Measurements from ENCODE around the gene ASB17.
"Not testable (repeated sequence)": the region's sequence is repeated elsewhere in the genome, so short reads cannot be mapped to it uniquely, and the experiment has no call there.

The ASB17 gene, protein sequence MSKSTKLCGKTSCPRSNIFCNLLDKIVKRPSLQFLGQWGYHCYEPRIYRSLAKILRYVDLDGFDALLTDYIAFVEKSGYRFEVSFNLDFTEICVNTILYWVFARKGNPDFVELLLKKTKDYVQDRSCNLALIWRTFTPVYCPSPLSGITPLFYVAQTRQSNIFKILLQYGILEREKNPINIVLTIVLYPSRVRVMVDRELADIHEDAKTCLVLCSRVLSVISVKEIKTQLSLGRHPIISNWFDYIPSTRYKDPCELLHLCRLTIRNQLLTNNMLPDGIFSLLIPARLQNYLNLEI

DNA sequence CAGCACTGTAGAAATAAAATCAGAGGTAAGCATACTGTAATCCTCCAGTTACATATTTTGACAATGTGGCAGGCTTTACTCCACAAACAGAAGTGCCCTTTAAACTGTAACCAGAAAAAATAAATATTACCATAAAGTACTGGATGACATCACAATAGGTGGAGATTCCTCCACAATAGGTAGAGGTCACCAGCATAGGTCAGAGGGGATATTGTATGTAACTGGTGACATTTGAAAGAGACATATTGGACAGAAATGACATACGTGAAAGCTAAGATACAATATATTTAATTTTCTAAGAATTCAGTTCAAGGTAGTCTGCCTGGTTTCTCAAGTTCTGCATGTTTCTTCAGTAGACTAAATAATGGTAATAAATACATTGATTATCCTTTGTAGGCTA is at the start of gene ASB17:
Gene ASB17, minus strand, starts transcription at position 101 of the 400 bp plus-strand sequence. CDS start 113 bp downstream, outside the sequence.
- no peak within 1 kb of the TSS for H3K4me3 ChIP-seq (ENCODE audit: low read depth in 1 of 2, low read length in 2 of 2)
- no peaks in the 10 kb centered on the region for H3K36me3 ChIP-seq (ENCODE audit: control insufficient read depth in 1 of 2, insufficient read depth in 2 of 2, low read length in 2 of 2)
- no peaks in the 10 kb centered on the region for H3K27me3 ChIP-seq (ENCODE audit: low read depth, low read length)
- no peaks in the 10 kb centered on the region for H3K9me3 ChIP-seq (ENCODE audit: control insufficient read depth in 1 of 2, low read length in 2 of 2)
- no peaks in the 10 kb centered on the region for H3K4me1 ChIP-seq (ENCODE audit: control insufficient read depth in 1 of 2, insufficient read depth in 2 of 2, low read length in 2 of 2)
- no peak within 1 kb of the TSS for H3K27ac ChIP-seq (ENCODE audit: low read length)

DNA sequence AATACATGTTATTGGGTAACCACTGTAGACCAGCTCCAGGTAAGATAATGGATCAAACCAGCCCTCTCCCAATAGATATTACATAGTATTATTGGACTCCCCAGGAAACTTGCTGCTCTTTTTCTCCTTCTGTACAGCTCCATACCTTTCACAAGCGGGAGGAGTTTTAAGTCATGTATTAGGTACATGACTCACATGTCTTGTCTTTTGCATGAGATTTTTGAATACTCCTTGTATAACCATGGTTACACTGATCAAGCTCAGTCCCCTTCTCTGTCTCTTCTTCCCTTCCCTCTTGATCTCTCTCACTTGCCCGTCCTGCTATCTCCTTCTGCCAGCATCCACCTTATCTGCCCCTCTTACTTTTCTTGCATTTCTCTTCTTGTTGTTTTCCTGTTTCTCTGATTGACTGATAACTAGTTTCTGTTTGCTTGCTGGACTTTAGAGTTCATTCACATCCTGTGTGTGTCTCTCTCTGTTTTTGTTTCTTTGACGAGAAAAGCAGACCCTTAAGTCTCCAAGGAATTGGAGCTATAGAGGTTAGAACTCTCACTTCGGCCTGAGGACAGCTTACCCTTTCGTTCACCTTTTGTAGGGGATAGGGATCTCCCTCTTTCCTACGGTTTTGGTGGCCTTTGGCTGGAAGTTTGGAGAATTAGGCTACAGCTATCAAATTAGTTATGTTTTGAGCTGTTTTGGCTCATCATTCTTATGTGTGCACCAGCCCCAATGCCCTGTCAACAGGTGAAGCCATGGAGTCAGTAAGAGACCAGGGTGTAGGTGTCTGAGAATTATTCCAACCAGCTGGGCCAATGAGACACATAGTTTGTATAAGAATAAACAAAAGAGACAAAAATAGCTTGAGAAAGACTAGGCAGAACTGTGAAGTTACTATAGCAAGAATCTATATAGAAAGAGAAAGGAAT is 49.0 kb upstream of the ASB17 start:
- H3K27ac ChIP-seq (ENCODE audit: low read length): no peak overlapping the region
- H3K4me1 ChIP-seq (ENCODE audit: control insufficient read depth in 1 of 2, insufficient read depth in 2 of 2, low read length in 2 of 2): no peaks in the 10 kb centered on the region
- no peaks in the 10 kb centered on the region for H3K27me3 ChIP-seq (ENCODE audit: low read depth, low read length)
- H3K4me3 ChIP-seq (ENCODE audit: low read depth in 1 of 2, low read length in 2 of 2): no peak overlapping the region
- H3K36me3 ChIP-seq (ENCODE audit: control insufficient read depth in 1 of 2, insufficient read depth in 2 of 2, low read length in 2 of 2): no peaks in the 10 kb centered on the region
- peaks cover 0 to 4% of the 10 kb centered on the region in 2 donors for H3K9me3 ChIP-seq (ENCODE audit: control insufficient read depth in 1 of 2, low read length in 2 of 2)

GRCh38 chr1:75970631-75971030 is 38.4 kb upstream of the ASB17 start:
- H3K36me3 ChIP-seq (ENCODE audit: control insufficient read depth in 1 of 2, insufficient read depth in 2 of 2, low read length in 2 of 2): no peaks in the 10 kb centered on the region

DNA sequence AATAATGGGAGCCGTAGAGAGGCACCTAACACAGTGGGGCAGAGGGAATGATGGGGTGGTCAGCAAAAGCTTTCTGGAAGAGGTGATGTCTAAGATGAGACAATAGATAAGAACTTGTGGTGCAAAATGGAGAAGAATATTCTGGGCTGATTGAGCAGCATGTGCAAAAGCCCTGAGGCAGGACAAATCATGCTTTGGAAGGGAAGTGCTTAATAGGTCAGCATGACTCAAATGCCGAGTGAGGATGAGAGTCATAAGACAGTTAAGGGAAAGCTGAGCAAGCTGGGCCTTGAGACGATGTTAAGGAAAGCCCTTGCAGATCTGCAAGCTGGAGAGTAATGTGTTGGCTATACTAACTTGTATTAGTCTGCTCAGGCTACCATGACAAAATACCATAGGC is 37.3 kb upstream of the ASB17 start:
- H3K4me1 ChIP-seq (ENCODE audit: control insufficient read depth in 1 of 2, insufficient read depth in 2 of 2, low read length in 2 of 2): no peaks in the 10 kb centered on the region
- no peak overlapping the region for H3K4me3 ChIP-seq (ENCODE audit: low read depth in 1 of 2, low read length in 2 of 2)
- H3K36me3 ChIP-seq (ENCODE audit: control insufficient read depth in 1 of 2, insufficient read depth in 2 of 2, low read length in 2 of 2): no peaks in the 10 kb centered on the region
- H3K27ac ChIP-seq (ENCODE audit: low read length): no peak overlapping the region
- H3K27me3 ChIP-seq (ENCODE audit: low read depth, low read length): no peaks in the 10 kb centered on the region
- no peaks in the 10 kb centered on the region for H3K9me3 ChIP-seq (ENCODE audit: control insufficient read depth in 1 of 2, low read length in 2 of 2)

More at GRCh38 chr1:75970631-75971030, 38.4 kb upstream of the ASB17 start:
- no peak overlapping the region for H3K27ac ChIP-seq (ENCODE audit: low read length)
- H3K9me3 ChIP-seq (ENCODE audit: control insufficient read depth in 1 of 2, low read length in 2 of 2): no peaks in the 10 kb centered on the region
- H3K4me3 ChIP-seq (ENCODE audit: low read depth in 1 of 2, low read length in 2 of 2): no peak overlapping the region
- no peaks in the 10 kb centered on the region for H3K27me3 ChIP-seq (ENCODE audit: low read depth, low read length)
- H3K4me1 ChIP-seq (ENCODE audit: control insufficient read depth in 1 of 2, insufficient read depth in 2 of 2, low read length in 2 of 2): no peaks in the 10 kb centered on the region

- Histone ChIP-seq H3K27me3 (ENCODE audit: low read depth, low read length) (no peaks in the 10 kb centered on the region), H3K4me1 (ENCODE audit: control insufficient read depth in 1 of 2, insufficient read depth in 2 of 2, low read length in 2 of 2) (no peaks in the 10 kb centered on the region), H3K4me3 (ENCODE audit: low read depth in 1 of 2, low read length in 2 of 2) (no peak overlapping the region), H3K36me3 (ENCODE audit: control insufficient read depth in 1 of 2, insufficient read depth in 2 of 2, low read length in 2 of 2) (no peaks in the 10 kb centered on the region), H3K27ac (ENCODE audit: low read length) (no peak overlapping the region), H3K9me3 (ENCODE audit: control insufficient read depth in 1 of 2, low read length in 2 of 2) (no peaks in the 10 kb centered on the region)
These were observed 35.5 kb upstream of the ASB17 start for GRCh38 chr1:75967719-75968118.

GRCh38 chr1:75964760-75965408 is 32.7 kb upstream of the ASB17 start:
- Histone ChIP-seq H3K4me1 (ENCODE audit: control insufficient read depth in 1 of 2, insufficient read depth in 2 of 2, low read length in 2 of 2) (no peaks in the 10 kb centered on the region), H3K27me3 (ENCODE audit: low read depth, low read length) (no peaks in the 10 kb centered on the region), H3K27ac (ENCODE audit: low read length) (no peak overlapping the region), H3K9me3 (ENCODE audit: control insufficient read depth in 1 of 2, low read length in 2 of 2) (no peaks in the 10 kb centered on the region), H3K4me3 (ENCODE audit: low read depth in 1 of 2, low read length in 2 of 2) (no peak overlapping the region), H3K36me3 (ENCODE audit: control insufficient read depth in 1 of 2, insufficient read depth in 2 of 2, low read length in 2 of 2) (no peaks in the 10 kb centered on the region)

DNA sequence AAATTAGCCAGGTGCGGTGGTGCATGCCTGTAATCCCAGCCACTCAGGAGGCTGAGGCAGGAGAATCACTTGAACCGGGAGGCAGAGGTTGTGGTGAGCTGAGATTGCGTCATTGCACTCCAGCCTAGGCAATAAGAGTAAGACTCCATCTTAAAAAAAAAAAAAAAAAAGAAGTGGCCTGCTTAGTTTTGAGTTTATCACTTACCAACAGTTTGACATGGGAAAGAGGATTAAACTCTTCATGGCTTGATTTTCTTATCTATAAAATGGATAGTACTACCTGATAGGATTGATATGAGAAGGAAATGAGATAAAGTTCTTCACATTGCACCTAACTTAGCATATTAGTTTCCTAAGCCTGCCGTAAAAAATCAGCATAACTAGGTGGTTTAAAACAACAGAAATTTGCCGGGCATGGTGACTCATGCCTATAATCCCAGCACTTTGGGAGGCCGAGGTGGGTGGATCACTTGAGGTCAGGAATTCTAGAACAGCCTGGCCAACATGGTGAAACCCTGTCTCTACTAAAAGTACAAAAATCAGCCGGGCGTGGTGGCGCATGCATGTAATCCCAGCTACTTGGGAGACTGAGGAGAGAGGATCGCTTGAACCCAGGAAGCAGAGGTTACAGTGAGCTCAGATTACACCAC is 32.0 kb upstream of the ASB17 start:
- H3K4me1 ChIP-seq (ENCODE audit: control insufficient read depth in 1 of 2, insufficient read depth in 2 of 2, low read length in 2 of 2); H3K9me3 ChIP-seq (ENCODE audit: control insufficient read depth in 1 of 2, low read length in 2 of 2); H3K36me3 ChIP-seq (ENCODE audit: control insufficient read depth in 1 of 2, insufficient read depth in 2 of 2, low read length in 2 of 2); H3K27ac ChIP-seq (ENCODE audit: low read length); H3K4me3 ChIP-seq (ENCODE audit: low read depth in 1 of 2, low read length in 2 of 2); H3K27me3 ChIP-seq (ENCODE audit: low read depth, low read length): not testable (repeated sequence)

DNA sequence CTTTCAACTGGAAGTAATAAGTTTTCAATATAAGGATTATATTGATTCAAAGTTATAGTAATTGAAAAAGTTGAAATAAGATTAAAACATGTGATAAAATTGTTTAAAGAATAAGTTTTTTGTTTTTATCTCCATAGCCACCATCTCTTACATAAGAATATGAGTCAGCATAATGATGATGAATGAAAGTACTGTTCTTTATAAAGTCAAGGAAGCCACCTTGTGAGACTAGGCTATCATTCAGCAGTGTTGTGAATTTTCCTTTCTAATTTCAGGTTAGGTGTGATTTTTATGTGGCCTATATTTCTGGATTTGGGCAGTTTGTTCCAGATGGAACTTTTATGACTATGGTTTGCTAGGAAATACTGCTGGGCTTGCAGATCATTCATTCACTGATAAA is 22.4 kb upstream of the ASB17 start:
- Histone ChIP-seq H3K9me3 (ENCODE audit: control insufficient read depth in 1 of 2, low read length in 2 of 2) (no peaks in the 10 kb centered on the region), H3K4me1 (ENCODE audit: control insufficient read depth in 1 of 2, insufficient read depth in 2 of 2, low read length in 2 of 2) (no peaks in the 10 kb centered on the region), H3K36me3 (ENCODE audit: control insufficient read depth in 1 of 2, insufficient read depth in 2 of 2, low read length in 2 of 2) (no peaks in the 10 kb centered on the region), H3K27ac (ENCODE audit: low read length) (no peak overlapping the region), H3K4me3 (ENCODE audit: low read depth in 1 of 2, low read length in 2 of 2) (no peak overlapping the region), H3K27me3 (ENCODE audit: low read depth, low read length) (no peaks in the 10 kb centered on the region)

- H3K4me3 ChIP-seq (ENCODE audit: low read depth in 1 of 2, low read length in 2 of 2): no peak overlapping the region
- no peaks in the 10 kb centered on the region for H3K4me1 ChIP-seq (ENCODE audit: control insufficient read depth in 1 of 2, insufficient read depth in 2 of 2, low read length in 2 of 2)
- no peaks in the 10 kb centered on the region for H3K9me3 ChIP-seq (ENCODE audit: control insufficient read depth in 1 of 2, low read length in 2 of 2)
- H3K36me3 ChIP-seq (ENCODE audit: control insufficient read depth in 1 of 2, insufficient read depth in 2 of 2, low read length in 2 of 2): no peaks in the 10 kb centered on the region
- no peaks in the 10 kb centered on the region for H3K27me3 ChIP-seq (ENCODE audit: low read depth, low read length)
- no peak overlapping the region for H3K27ac ChIP-seq (ENCODE audit: low read length)
These were observed 21.3 kb upstream of the ASB17 start for GRCh38 chr1:75953461-75953860.

GRCh38 chr1:75952016-75952415 is 19.8 kb upstream of the ASB17 start:
- Histone ChIP-seq H3K4me1 (ENCODE audit: control insufficient read depth in 1 of 2, insufficient read depth in 2 of 2, low read length in 2 of 2) (no peaks in the 10 kb centered on the region), H3K9me3 (ENCODE audit: control insufficient read depth in 1 of 2, low read length in 2 of 2) (no peaks in the 10 kb centered on the region), H3K27me3 (ENCODE audit: low read depth, low read length) (no peaks in the 10 kb centered on the region), H3K27ac (ENCODE audit: low read length) (no peak overlapping the region), H3K36me3 (ENCODE audit: control insufficient read depth in 1 of 2, insufficient read depth in 2 of 2, low read length in 2 of 2) (no peaks in the 10 kb centered on the region), H3K4me3 (ENCODE audit: low read depth in 1 of 2, low read length in 2 of 2) (no peak overlapping the region)

DNA sequence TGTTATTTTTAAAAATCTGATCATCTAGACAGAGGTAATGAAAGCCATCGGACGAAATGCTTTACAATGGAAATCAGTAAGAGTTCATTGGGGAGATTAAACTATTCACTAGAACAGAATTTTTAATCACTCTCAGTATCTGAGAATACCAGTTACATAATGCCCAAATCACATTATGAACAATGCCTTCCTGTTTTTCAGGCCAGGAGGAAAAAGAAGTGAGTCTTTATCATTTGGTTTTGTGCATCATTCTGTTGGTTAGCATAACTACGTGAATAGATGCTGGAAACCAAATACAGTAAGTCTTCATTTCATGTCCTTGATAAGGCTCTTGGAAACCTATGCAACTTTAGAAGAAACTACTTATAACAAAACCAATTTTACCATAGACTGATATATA is 18.0 kb upstream of the ASB17 start:
- no peaks in the 10 kb centered on the region for H3K4me1 ChIP-seq (ENCODE audit: control insufficient read depth in 1 of 2, insufficient read depth in 2 of 2, low read length in 2 of 2)
- H3K27ac ChIP-seq (ENCODE audit: low read length): no peak overlapping the region
- H3K36me3 ChIP-seq (ENCODE audit: control insufficient read depth in 1 of 2, insufficient read depth in 2 of 2, low read length in 2 of 2): no peaks in the 10 kb centered on the region
- no peaks in the 10 kb centered on the region for H3K27me3 ChIP-seq (ENCODE audit: low read depth, low read length)
- H3K4me3 ChIP-seq (ENCODE audit: low read depth in 1 of 2, low read length in 2 of 2): no peak overlapping the region
- H3K9me3 ChIP-seq (ENCODE audit: control insufficient read depth in 1 of 2, low read length in 2 of 2): peaks cover 0 to 5% of the 10 kb centered on the region in 2 donors
